ENCODE measurements around the gene ITPKA.
A peak's percentile ranks its signal among the peaks of the same experiment; 100 is the strongest.

Gene ITPKA

DNA sequence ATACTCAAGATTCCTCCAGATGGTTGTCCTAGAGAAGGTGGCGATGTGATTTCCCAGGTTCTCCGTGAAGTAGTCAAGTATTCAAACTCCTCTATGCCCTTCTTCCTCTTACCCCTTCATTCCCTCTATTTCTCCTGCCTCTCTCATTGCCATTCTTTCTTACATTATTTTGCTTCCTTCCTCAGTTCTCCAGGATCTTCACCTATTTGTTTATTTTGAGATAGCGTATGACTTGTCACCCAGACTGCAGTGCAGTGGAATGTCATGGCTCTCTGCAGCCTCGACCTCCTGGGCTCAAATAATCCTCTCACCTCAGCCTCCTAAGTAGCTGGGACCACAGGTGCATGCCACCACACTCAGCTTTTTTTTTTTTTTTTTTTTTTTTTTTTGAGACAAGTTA lies 1.8 kb upstream of the ITPKA start:
- DNase-seq, result no peak

DNA sequence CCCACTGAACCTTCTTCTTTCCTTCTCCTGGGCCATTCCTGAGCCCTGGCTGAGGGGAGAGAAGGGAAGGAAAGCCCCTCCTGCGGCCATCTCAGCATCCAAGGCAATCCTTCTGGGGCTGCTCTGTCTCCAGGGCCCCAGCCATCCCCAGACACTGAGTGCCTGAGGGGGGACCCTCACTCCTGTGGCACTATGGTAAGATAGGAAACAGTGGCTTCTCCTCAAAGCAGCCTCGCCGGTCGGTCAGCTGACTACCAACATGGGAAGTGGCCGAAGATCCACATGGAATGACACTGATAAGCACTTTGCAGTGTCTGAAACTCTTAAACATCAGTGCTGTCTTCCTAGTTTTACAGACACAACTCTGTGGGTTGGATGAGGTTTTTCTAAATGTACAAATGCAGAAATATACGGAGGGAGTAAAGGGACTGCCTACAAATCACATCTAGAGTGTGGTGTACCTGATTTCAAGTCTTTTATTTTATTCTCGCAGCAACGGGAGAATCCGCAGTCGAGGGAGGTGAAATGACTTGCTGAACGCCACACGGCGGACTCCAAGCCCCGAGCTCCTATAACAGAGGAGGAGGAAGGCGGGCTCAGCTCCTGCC lies 973 bp upstream of the ITPKA start:
- DNase-seq, result no peak

DNA sequence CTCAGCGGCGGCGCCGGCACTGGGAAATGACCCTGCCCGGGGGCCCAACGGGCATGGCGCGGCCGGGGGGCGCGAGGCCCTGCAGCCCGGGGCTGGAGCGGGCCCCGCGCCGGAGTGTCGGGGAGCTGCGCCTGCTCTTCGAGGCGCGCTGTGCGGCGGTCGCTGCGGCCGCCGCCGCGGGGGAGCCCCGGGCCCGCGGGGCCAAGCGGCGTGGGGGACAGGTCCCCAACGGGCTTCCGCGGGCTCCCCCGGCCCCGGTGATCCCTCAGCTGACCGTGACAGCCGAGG lies 172 bp downstream of the ITPKA start:
- DNase-seq, result no peak

- DNase-seq, result peak; percentile 51
These were observed 682 bp downstream of the ITPKA start for GRCh38 chr15:41494190-41494921.

DNA sequence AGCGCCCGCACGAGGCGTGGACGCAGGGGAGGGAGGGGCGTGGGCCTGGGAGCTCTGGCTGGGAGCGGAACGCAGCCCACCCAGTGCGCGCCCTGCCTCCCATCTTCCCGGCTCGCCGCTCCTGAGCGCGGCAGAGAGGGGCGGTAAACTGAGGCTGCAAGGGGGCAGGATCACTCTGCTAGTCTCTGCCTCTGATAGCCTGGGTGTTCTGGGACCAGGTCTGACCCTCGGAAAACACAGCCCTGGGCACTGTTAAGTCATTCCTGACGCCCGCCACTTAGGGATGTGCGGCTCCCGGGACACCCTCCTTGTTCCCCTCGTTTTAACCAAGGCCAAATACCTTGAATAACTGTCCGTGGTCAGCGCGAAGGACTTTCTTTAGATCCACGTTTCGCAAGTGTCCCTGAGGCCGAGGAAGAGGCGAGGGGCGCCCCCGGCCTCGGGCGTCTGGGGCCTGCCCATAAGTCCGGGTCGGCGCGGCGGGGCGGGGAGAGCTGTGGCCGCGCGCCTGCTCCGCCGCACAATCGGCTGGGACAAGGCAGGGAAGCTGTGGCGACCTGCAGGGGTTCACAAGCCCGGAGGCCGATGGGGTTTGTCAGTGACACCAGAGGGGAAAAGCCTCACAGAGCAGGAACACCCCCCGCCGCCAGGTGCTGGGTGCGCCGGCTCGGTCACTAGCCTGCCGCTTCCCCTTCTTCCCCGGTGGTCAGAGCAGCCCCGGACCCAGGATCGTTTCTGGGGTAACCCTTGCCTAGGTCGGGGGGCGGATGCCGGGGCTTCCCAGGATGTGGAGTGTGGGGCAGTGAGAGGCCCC lies 1.5 kb downstream of the ITPKA start:
- peak; percentile 53 for DNase-seq

DNA sequence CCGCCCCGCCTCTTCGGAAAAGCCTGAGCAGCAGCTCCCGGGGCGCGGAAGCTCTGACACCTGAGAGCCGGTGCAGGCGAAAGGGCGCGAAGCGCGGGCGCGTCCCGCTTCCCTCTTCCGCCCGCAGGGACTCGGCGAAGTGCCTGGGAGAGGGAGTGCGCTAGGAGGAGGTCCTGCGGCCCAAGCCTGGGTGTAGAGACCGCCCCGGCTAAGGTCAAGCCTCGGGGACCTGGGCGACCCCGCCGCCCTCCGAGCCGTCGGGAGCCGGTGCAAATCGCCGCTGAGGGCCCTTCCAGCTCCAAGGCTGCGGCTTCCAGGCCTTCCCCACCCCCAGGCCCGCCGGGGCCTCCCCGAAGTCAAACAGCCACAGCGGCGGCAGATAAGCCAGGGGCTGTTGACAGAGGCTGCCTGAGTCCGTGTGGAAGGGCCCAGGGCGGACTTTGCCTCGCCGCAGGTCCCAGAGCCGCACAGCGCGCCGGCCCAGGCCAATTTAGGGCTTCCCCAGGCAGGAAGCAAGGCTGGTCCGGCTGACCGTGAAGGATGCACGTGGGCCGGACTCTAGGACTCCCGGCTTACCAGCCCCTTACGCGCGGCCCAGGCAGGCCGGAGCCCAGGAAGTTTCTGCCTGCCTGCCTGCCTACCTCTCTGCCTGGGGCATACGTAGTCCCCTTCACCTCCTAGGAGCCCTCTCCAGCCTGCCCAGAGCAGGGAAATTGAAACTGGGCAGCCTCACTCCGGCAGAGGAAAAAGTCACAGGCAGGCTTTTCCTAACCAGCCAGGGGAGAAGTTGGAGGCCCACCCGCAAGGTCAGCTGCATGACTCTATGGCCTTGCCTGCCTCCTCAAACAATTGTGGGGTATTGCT lies 2.3 kb downstream of the ITPKA start:
- no peak for DNase-seq

- no peak for DNase-seq
These were observed 5.0 kb downstream of the ITPKA start for GRCh38 chr15:41498657-41499056.

DNA sequence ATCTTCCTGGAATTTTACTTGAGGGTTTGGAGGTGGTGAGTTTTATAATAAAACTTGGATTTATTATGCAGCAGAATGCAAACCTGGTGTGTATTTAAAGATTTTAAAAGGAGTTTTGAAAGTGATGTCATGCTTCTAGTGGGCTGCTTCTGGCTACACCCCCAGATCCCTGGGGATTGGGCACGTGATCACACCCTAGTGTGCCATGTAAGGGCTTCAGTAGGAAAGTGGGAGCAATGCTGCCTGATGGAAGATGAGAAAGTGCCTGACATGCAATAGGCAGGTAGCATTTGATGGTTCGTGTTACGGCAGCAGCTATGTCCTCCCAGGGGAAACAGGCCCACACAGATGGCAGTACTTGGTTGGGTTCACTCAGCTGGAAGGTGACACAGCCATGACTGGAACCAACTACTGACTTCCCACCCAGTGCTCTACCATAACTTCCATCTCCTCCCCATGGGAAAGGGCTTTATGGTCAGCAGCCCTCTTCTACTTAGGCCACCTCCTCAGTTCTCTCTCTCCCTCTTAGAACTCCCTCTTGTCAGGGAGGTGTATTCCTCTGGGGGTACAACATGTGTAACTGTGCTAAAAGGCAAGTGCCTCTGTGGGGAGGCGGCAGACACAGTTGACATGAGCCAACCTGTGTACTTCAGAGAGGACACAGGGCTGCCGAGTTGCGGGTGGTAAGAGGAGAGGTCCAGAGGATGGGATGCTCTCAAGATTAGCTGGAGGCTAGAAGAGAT lies 5.6 kb downstream of the ITPKA start:
- no peak for DNase-seq

DNA sequence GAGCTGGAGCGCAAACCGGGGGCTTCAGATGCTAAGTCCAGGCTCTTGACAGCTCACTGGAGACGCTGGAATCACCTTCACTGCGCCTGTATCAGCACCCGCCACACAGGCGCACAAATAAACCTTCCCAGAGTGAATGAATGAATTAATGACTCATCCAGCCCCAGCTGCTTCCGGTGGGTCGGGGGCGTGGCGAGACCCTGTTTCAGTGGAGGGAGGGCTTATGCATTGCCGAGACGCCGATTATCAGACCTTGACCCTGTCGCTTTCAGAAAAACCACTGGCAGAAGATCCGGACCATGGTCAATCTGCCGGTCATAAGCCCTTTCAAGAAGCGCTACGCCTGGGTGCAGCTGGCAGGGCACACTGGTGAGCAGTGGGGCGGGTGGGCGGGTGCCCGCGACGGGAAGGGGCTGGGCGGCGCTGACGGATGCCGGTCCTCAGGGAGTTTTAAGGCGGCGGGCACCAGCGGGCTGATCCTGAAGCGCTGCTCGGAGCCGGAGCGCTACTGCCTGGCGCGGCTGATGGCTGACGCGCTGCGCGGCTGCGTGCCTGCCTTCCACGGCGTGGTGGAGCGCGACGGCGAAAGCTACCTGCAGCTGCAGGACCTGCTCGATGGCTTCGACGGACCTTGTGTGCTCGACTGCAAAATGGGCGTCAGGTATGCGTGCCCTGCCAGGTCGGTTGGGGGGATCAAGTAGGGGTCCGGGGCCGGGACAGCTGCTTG lies 7.7 kb downstream of the ITPKA start:
- peak; percentile 48 for DNase-seq

DNA sequence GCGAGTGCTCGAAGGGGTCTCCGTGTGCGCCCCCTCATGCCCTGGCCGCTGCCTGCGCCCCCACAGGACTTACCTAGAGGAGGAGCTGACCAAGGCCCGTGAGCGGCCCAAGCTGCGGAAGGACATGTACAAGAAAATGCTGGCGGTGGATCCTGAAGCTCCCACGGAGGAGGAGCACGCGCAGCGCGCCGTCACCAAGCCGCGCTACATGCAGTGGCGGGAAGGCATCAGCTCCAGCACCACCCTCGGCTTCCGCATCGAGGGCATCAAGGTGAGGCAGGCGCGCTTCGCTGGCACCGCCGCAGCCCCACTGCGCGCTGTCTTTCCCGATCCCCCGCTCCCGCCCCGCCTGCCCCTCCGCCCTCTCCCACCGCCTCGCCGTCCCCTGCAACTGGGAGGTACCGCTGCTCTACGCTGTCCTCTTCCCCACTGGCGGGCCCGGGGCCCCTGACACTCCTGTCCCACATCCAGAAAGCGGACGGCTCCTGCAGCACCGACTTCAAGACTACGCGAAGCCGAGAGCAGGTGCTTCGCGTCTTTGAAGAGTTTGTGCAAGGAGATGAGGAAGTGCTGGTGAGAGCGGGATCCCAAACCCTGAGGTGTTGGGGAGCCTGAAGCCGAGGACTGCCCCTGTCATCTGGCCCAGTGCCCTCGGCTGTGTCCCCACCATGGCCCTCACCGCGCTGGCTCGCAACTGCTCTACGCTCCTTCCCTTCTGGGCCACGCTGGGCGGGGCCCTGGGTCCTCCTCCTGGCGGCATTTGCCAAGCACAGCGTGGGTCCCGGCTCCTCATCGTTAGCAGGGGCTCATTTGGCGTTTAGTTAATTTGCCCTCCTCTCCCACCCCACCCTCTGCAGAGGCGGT lies 8.5 kb downstream of the ITPKA start:
- DNase-seq, result peak; percentile 39

GRCh38 chr15:41502795-41503668 lies 9.4 kb downstream of the ITPKA start:
- no peak for DNase-seq

- DNase-seq, result no peak
These were observed 10.0 kb downstream of the ITPKA start for GRCh38 chr15:41503669-41504010.

GRCh38 chr15:41504751-41505492 lies 11.2 kb downstream of the ITPKA start:
- no peak for DNase-seq

GRCh38 chr15:41505776-41506175 lies 12.1 kb downstream of the ITPKA start:
- no peak for DNase-seq

DNA sequence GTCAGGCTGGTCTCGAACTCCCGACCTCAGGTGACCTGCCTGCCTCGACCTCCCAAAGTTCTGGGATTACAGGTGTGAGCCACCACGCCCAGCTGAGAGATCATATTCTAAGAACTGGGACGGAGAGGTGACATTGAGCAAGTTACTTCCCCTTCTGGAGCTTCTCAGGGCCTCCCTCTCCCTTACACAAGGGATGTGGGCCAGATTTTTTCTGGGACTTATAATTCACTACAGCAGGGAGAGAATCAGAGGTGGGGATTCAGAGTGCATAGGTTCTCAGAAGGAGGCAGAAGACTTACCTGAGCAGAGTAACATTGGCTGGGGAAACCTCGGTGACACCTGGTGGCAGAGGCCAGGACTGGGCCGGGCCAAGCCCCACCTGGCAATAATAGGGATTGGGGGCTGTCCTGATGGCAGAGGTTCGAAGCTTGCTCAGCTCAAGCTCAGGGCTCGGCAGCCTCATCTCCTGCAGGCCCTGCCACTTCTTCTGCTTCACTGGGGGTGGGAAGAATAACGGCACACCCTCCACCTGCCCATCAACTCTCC lies 13.2 kb downstream of the ITPKA start:
- DNase-seq, result no peak

GRCh38 chr15:41507820-41508290 lies 14.2 kb downstream of the ITPKA start:
- no peak for DNase-seq

DNA sequence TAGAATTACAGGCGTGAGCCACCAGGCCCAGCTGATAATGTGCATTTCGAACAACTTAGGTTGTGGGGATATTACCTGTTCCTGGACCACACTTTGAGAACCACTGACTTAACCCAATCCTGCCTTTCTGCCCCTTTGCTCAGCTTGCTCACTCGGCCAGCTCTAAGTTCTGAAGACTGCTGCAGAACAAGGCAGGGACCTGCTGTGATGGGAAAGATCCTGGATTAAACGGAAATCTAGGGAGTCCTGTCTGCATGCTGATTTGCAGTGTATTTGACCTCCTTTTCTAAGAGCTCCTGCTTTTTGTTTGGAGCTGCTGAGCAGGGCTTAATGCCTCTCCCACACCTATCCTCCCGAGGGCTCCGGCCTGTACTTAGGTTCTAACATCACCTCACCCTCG lies 17.1 kb downstream of the ITPKA start:
- no peak for DNase-seq

DNA sequence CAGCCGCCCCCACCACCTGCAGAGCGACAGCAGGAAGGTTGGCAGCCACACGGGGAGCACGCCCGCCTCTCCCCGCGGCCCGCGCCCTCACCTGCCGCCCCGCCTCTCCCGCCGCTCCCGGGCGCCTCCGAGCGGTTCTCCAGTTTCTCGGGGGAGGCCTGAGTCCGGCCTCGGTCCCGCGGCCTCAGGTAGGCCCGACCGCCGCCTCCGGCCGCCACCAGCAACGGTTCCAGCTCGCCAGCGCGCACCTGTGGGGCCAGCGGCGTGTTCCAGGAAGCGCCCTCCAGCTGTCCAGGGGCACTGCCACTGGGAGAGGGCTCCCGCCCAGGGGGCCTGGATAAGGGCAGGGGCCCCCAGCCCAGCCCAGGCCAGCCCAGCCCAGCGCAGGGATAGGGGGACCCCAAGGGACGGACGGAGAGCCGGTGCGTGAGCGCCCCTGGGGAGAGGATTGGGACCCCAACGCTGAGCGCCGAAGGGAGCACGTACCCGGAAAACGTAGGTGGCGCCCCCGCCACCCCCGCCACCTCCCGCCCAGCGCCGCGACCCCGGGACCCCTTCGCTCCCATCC lies 17.7 kb downstream of the ITPKA start:
- DNase-seq, result no peak

Measured in activated naive CD4-positive, alpha-beta T cell treated with anti-CD3 and anti-CD28 coated beads, Interleukin-2, amount 50 U/mL, for 16 hours (primary cell).